PC-9 (cell line): ENCODE data around the gene ABCA6.

Experiments
- EZH2 ChIP-seq: fragments of 200-600 bp; sonication (generic); IDR thresholded peaks from 2 replicates; pipeline ENCODE4 v1.8.0; 2017; ENCODE audit warnings: antibody characterized with exemption, low read depth
- TF ChIP-seq, protein P1 (sequence below): fragments of 200-600 bp; sonication (generic); conservative IDR thresholded peaks from 2 replicates; pipeline ENCODE4 v1.6.1; 2017; ENCODE audit warnings: mixed run types, antibody characterized with exemption, mild to moderate bottlenecking, moderate library complexity

DNA sequence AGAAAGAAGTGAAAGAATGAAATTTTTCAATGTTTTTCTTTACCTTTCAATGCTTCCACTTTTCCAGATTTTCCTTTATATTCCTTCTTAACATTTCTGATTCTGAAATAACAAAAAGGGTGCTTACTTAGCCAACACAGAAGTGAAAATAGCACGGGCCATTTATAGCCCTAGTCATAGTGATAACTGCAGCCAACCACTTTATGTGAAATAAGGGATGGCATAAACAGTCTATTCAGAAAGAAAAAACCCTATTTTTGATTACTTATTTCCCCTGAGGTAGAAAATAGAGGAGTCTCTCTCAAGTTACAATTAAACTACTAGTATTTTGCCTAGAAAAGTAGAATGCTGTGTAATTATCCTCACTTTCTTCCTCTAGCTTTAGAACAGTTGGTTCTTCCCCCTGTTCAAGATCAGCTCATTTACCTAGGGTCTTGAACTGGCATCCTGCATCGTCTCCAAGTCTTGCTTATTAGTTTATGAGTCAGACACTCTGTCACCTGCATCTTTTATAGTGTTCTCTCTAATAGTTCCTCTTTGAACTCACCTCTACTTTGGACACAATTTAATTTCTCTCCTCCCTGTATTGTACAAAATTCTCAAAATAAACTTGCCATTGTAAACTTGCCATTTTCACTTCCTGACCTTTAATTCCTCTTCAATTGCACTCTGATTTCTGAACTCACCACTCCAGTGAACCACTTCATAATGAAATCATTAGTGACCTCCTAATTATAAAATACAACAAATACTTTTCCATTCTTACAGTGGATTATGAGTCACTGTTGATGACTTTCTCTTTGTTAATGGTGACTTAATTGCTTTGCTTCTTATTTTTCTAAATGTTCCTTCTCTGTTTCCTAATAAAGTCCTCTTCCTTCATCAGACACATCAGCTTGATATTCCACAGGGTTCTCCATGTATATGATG lies 23.6 kb downstream of the ABCA6 start:
- TF ChIP-seq, protein P1, sequence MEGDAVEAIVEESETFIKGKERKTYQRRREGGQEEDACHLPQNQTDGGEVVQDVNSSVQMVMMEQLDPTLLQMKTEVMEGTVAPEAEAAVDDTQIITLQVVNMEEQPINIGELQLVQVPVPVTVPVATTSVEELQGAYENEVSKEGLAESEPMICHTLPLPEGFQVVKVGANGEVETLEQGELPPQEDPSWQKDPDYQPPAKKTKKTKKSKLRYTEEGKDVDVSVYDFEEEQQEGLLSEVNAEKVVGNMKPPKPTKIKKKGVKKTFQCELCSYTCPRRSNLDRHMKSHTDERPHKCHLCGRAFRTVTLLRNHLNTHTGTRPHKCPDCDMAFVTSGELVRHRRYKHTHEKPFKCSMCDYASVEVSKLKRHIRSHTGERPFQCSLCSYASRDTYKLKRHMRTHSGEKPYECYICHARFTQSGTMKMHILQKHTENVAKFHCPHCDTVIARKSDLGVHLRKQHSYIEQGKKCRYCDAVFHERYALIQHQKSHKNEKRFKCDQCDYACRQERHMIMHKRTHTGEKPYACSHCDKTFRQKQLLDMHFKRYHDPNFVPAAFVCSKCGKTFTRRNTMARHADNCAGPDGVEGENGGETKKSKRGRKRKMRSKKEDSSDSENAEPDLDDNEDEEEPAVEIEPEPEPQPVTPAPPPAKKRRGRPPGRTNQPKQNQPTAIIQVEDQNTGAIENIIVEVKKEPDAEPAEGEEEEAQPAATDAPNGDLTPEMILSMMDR: no peak
- TF ChIP-seq EZH2: no peak
